ENCODE data around the gene ETV7. TPM values are rescaled to one million over a fixed set of nuclear protein-coding genes. Genes with fewer than 3 reads are reported as not detected.

The ETV7 gene
- total RNA-seq, 1 experiment from 2014 or later, result not detected

DNA sequence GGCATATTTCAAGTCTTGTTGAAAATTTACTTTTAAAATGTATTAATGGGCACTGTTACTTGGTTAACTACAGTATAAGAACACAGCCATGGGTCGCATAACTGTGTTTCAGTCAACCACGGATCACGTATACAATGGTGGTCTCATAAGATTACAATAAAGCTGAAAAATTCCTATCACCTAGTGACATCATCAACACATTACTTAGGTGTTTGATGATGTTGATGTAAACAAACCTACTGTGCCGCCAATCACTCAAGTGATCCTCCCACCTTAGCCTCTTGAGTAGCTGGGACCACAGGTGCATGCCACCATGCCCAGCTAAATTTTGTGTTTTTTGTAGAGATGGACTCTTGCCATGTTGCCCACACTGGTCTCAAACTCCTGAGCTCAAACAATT is 16.7 kb upstream of the ETV7 start:
- H3K9me3 ChIP-seq (replicated peaks), result no peaks in the 10 kb centered on the region
- no peak overlapping the region for H3K4me3 ChIP-seq
- H3K36me3 ChIP-seq, result no peaks in the 10 kb centered on the region
- DNase-seq, result no peak
- no peaks in the 10 kb centered on the region for H3K4me1 ChIP-seq
- H3K27me3 ChIP-seq, result no peaks in the 10 kb centered on the region
- H3K27ac ChIP-seq, result no peak overlapping the region

GRCh38 chr6:36402481-36402880 is 15.0 kb upstream of the ETV7 start:
- H3K36me3 ChIP-seq, result no peaks in the 10 kb centered on the region
- H3K9me3 ChIP-seq (replicated peaks), result no peaks in the 10 kb centered on the region
- H3K4me1 ChIP-seq, result no peaks in the 10 kb centered on the region
- DNase-seq, result no peak
- no peak overlapping the region for H3K27ac ChIP-seq
- H3K27me3 ChIP-seq, result no peaks in the 10 kb centered on the region
- H3K4me3 ChIP-seq, result no peak overlapping the region

GRCh38 chr6:36399970-36400369 is 12.5 kb upstream of the ETV7 start:
- no peaks in the 10 kb centered on the region for H3K4me1 ChIP-seq
- no peak overlapping the region for H3K4me3 ChIP-seq

GRCh38 chr6:36392621-36393020 is 5.2 kb upstream of the ETV7 start:
- Histone ChIP-seq H3K27ac (no peak overlapping the region), H3K4me3 (no peak overlapping the region), H3K36me3 (no peaks in the 10 kb centered on the region), H3K4me1 (no peaks in the 10 kb centered on the region), H3K9me3 (replicated peaks) (no peaks in the 10 kb centered on the region), H3K27me3 (no peaks in the 10 kb centered on the region)
- no peak for DNase-seq

More at GRCh38 chr6:36399970-36400369, 12.5 kb upstream of the ETV7 start:
- H3K27ac ChIP-seq, result no peak overlapping the region
- no peak for DNase-seq
- no peaks in the 10 kb centered on the region for H3K36me3 ChIP-seq
- H3K27me3 ChIP-seq, result no peaks in the 10 kb centered on the region
- H3K9me3 ChIP-seq (replicated peaks), result no peaks in the 10 kb centered on the region

GRCh38 chr6:36389353-36389752 is 1.9 kb upstream of the ETV7 start:
- H3K4me3 ChIP-seq, result no peak overlapping the region
- no peaks in the 10 kb centered on the region for H3K9me3 ChIP-seq (replicated peaks)
- no peaks in the 10 kb centered on the region for H3K36me3 ChIP-seq
- H3K4me1 ChIP-seq, result no peaks in the 10 kb centered on the region
- no peak overlapping the region for H3K27ac ChIP-seq
- no peaks in the 10 kb centered on the region for H3K27me3 ChIP-seq
- DNase-seq, result no peak

- H3K4me3 ChIP-seq, result peak overlapping the region; percentile 41
- H3K36me3 ChIP-seq, result no peaks in the 10 kb centered on the region
- peak in 1 of 2 experiments; percentile 37 for DNase-seq
- H3K27me3 ChIP-seq, result no peaks in the 10 kb centered on the region
- H3K9me3 ChIP-seq (replicated peaks), result no peaks in the 10 kb centered on the region
- no peaks in the 10 kb centered on the region for H3K4me1 ChIP-seq
- no peak overlapping the region for H3K27ac ChIP-seq
Observed at GRCh38 chr6:36386495-36387439, 702 bp downstream of the ETV7 start.

DNA sequence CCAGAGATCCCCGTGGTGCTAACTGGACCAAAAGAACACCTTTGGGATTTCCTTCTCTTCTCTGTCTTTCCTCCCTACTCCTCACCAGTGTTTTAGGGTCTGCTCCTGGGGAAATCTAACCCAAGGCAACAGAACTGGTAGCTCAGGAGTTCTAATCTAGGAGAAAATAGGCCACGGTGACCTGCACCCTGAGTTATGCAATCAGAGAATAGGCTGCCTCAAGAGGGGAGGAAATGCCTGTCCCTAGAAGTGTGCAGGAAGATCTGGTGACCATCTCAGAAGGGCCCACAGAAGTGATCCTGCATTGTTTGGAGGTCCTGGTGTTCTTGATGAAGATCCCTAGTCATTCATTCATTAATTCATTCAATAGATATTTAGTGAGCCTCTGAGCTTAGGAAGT is 3.4 kb downstream of the ETV7 start:
- no peak overlapping the region for H3K4me3 ChIP-seq
- H3K36me3 ChIP-seq, result no peaks in the 10 kb centered on the region
- H3K27me3 ChIP-seq, result no peaks in the 10 kb centered on the region
- no peaks in the 10 kb centered on the region for H3K9me3 ChIP-seq (replicated peaks)
- H3K4me1 ChIP-seq, result no peaks in the 10 kb centered on the region
- H3K27ac ChIP-seq, result no peak overlapping the region
- no peak for DNase-seq

- no peak for DNase-seq
- Histone ChIP-seq H3K36me3 (no peaks in the 10 kb centered on the region), H3K4me3 (no peak overlapping the region), H3K27me3 (no peaks in the 10 kb centered on the region), H3K27ac (no peak overlapping the region), H3K9me3 (replicated peaks) (no peaks in the 10 kb centered on the region), H3K4me1 (no peaks in the 10 kb centered on the region)
Observed at GRCh38 chr6:36383606-36384005, 3.9 kb downstream of the ETV7 start.

- no peak overlapping the region for H3K27ac ChIP-seq
- no peaks in the 10 kb centered on the region for H3K27me3 ChIP-seq
- no peaks in the 10 kb centered on the region for H3K36me3 ChIP-seq
- DNase-seq, result no peak
- H3K4me3 ChIP-seq, result no peak overlapping the region
- no peaks in the 10 kb centered on the region for H3K4me1 ChIP-seq
- no peaks in the 10 kb centered on the region for H3K9me3 ChIP-seq (replicated peaks)
Observed at GRCh38 chr6:36382976-36383375, 4.5 kb downstream of the ETV7 start.

DNA sequence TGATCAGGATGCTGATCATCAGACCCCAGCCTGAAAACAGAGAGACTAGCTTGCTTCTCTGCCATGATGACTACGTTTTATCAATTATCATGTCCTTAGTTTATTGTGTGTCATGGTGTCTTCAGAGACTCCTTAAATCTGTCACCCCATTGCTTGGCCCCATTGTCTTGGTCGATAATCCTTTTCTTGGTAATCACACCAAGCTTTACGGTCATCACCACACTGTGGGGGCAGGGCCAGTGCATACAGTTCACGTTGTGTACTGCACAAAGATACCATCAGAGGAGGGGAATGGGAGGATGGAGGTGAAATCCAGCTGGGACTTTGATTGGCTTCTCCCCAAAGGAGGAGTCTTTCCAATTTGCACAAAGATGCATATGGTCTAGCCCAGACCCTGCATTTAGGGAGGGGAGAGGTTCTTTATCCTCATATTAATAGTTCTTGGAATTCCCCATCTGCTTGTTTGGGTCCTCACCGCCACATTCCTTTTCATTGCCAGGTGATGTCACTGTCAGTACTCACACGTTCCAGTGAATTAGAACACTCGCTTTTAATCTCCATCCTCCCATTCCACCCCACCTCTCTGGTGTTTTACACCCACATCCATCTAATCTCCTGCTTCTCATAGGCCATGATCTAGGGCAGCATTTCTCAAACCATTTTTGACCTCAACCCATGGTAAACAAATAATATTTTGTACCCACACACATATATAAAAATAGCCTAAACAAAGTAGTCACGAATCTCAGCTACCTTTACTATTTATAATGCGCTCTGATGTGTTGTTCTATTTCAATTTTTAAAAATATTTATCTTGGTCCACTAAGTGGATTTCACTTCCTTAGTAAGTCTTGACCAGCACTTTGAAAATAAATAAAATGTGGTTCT is 5.7 kb downstream of the ETV7 start:
- Histone ChIP-seq H3K9me3 (replicated peaks) (no peaks in the 10 kb centered on the region), H3K4me3 (no peak overlapping the region), H3K36me3 (no peaks in the 10 kb centered on the region), H3K27me3 (no peaks in the 10 kb centered on the region), H3K27ac (no peak overlapping the region), H3K4me1 (no peaks in the 10 kb centered on the region)
- DNase-seq, result no peak

DNA sequence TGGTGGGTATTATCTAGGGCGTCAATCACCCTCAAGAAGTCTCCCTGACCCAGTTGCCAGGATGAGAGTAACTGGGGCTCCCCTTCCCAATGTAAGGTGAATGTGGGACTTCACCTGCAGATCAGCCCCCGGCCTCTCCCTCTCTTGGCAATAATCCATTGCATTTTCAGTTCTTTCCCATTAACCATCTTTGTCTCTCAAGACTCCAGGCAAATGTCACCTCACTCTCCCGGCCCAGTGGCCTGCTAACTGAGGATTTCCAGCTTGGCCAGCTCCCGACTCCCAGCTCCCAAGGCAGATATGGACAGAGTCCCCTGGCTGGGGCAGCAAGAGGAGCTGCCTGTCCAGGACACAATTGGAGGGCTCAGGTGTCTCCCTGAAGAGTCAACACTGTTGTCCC is 7.3 kb downstream of the ETV7 start:
- DNase-seq, result no peak
- Histone ChIP-seq H3K4me3 (no peak overlapping the region), H3K4me1 (no peaks in the 10 kb centered on the region), H3K36me3 (no peaks in the 10 kb centered on the region), H3K9me3 (replicated peaks) (no peaks in the 10 kb centered on the region), H3K27ac (no peak overlapping the region), H3K27me3 (no peaks in the 10 kb centered on the region)

- Histone ChIP-seq H3K27ac (no peak overlapping the region), H3K9me3 (replicated peaks) (no peaks in the 10 kb centered on the region), H3K4me3 (no peak overlapping the region), H3K27me3 (no peaks in the 10 kb centered on the region), H3K4me1 (no peaks in the 10 kb centered on the region), H3K36me3 (no peaks in the 10 kb centered on the region)
- DNase-seq, result no peak
Observed at GRCh38 chr6:36378936-36379335, 8.5 kb downstream of the ETV7 start.

- H3K9me3 ChIP-seq (replicated peaks), result no peaks in the 10 kb centered on the region
- no peaks in the 10 kb centered on the region for H3K27me3 ChIP-seq
- no peak for DNase-seq
- H3K27ac ChIP-seq, result no peak overlapping the region
- no peaks in the 10 kb centered on the region for H3K36me3 ChIP-seq
- no peak overlapping the region for H3K4me3 ChIP-seq
- no peaks in the 10 kb centered on the region for H3K4me1 ChIP-seq
Observed at GRCh38 chr6:36378243-36378920, 9.1 kb downstream of the ETV7 start.

GRCh38 chr6:36377594-36377993 is 9.9 kb downstream of the ETV7 start:
- DNase-seq, result no peak
- Histone ChIP-seq H3K27me3 (no peaks in the 10 kb centered on the region), H3K27ac (no peak overlapping the region), H3K4me1 (no peaks in the 10 kb centered on the region), H3K9me3 (replicated peaks) (no peaks in the 10 kb centered on the region), H3K4me3 (no peak overlapping the region), H3K36me3 (no peaks in the 10 kb centered on the region)

- Histone ChIP-seq H3K4me3 (no peak overlapping the region), H3K9me3 (replicated peaks) (no peaks in the 10 kb centered on the region), H3K4me1 (no peaks in the 10 kb centered on the region), H3K27ac (no peak overlapping the region), H3K36me3 (no peaks in the 10 kb centered on the region), H3K27me3 (no peaks in the 10 kb centered on the region)
- no peak for DNase-seq
Observed at GRCh38 chr6:36376742-36377141, 10.7 kb downstream of the ETV7 start.
